GM18505 (cell line): ENCODE measurements around the gene GPR153.
A peak's percentile ranks its signal among the peaks of the same experiment; 100 is the strongest.

Experiments used
- ATAC-seq: cut with Tn5 transposase; IDR thresholded peaks from one replicate; pipeline ENCODE4 v1.9.1; 2021; ENCODE audit not compliant: unreplicated experiment
- POLR2A ChIP-seq: IDR thresholded peaks from 4 replicates; pipeline ENCODE4 v1.6.1; 2011; ENCODE audit warnings: borderline replicate concordance; ENCODE audit not compliant: insufficient read depth, insufficient read length; ENCODE audit errors: extremely low read depth

The GPR153 gene

DNA sequence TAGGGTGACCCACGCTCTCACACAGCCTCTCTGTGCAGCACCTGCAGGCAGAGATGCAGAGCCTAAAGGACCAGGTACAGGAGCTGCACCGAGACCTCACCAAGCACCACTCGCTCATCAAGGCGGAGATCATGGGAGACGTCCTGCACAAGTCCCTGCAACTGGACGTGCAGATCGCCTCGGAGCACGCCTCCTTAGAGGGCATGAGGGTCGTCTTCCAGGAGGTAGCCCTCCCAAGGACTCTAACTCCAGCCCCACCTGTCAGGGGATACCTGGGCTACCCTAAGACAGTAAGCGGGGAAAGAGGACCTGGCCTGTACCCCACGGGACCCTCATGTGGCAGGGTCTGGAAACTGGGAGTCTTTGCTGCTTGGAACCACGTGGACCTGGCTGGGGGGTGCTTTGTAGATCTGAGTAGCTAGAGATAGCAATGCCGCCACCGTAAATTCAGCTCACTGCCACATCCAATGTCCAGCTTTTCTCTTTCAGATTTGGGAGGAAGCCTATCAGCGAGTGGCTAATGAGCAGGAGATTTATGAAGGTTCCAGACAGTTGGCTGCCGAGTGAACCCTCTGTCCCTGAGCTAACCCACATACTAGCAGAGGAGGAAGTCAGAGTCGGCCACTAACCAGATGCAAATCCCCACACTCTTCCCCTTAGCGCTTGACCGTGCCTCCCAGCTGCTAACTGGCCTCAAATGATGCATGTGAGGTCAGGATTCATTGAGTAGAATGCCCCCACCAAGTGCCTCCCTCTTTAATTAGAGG lies 48.5 kb downstream of the GPR153 start:
- TF ChIP-seq POLR2A, result no peak
- no peak for ATAC-seq

DNA sequence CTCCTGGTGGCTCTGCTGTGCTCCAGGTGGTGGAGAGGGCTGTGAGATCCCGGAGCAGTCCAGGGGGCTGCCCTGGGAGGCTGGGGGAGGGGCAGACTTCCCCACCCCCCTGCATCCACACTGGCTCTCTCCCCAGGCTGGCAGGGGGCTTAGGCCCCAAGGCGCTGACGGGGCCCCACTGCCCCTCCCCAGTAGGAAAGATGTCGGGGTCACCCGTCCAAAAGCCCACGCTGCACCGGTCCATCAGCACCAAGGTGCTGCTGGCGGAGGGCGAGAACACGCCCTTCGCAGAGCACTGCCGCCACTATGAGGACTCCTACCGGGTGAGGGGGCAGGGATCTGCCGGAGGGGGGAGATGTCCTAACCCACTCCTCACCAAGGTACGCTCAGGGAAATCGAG lies 49.2 kb downstream of the GPR153 start:
- no peak for ATAC-seq
- no peak for TF ChIP-seq POLR2A

DNA sequence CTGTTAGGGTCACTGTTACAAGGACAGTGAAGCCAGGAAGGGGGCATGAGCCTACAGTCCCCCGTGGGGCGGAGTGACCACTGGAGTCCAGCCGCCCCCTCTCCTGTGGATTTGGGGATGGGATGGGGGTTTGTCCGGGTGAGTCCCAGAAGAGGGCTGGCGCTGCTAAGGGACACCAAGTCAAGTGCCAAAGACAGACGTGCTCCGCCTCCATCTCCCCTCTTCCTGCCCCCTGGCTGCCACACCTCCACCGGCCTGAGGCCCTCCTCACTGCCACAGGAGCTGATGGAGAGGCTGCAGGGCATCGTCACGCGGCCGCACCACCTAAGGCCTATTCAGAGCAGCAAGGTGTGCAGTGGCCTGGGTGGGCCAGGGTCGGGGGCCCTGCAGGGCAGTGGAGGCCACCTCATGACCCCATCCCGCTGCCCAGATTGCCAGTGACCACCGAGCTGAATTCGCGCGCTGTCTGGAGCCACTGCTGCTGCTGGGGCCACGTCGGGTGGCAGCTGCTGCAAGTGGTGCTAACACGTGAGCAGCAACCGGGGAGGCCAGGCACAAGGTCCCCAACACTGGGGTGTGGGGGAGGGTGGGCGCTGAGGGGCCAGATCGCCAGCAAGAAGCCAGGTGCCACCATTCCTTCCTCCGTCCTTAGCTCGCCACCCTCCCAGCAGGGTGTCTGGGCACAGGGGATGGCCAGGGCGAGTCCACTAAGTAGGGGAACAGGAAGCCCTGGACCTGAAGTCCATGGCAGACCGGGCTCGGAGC lies 50.1 kb downstream of the GPR153 start:
- ATAC-seq, result no peak
- TF ChIP-seq POLR2A, result no peak

DNA sequence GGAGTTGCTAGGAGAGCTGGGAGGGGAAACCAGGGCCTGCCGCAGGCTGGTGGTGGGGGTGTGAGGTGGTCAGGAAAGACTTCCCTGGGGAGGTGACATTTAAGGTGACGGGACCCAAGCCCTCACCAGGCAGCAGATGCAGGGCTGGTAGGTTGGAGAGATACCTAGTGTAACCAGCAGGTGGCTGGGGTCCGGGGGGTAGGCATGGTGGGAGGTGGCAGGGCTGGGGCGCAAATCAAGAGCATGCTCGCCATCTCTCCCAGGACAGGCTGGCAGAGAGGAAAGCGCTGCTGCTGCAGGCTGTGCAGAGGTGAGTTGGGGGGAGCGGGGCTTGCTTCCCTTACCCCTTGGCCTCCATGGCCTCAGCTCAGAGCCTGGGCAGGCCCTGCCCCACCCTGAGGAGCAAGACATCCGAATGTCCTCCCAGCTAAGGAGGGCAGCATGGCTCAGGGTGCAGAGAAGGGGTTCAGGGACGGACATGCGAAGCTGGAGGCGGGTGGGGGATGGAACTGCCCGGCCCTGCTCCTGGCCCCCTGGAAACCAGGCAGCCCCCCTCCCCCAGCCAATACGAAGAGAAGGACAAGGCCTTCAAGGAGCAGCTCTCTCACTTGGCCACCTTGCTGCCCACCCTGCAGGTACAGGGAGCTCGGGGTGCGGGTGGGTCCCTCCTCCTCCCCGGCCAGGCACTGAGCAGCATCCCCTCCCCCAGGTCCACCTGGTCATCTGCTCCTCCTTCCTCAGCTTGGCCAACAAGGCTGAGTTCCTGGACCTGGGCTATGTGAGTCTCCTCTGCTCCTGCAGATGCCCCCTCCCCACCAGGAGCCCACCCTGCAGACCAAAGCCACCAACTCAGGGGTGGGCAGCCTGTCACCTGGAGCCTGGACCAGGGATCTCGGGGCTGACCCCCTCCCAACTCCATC lies 51.0 kb downstream of the GPR153 start:
- no peak for ATAC-seq
- TF ChIP-seq POLR2A, result no peak

DNA sequence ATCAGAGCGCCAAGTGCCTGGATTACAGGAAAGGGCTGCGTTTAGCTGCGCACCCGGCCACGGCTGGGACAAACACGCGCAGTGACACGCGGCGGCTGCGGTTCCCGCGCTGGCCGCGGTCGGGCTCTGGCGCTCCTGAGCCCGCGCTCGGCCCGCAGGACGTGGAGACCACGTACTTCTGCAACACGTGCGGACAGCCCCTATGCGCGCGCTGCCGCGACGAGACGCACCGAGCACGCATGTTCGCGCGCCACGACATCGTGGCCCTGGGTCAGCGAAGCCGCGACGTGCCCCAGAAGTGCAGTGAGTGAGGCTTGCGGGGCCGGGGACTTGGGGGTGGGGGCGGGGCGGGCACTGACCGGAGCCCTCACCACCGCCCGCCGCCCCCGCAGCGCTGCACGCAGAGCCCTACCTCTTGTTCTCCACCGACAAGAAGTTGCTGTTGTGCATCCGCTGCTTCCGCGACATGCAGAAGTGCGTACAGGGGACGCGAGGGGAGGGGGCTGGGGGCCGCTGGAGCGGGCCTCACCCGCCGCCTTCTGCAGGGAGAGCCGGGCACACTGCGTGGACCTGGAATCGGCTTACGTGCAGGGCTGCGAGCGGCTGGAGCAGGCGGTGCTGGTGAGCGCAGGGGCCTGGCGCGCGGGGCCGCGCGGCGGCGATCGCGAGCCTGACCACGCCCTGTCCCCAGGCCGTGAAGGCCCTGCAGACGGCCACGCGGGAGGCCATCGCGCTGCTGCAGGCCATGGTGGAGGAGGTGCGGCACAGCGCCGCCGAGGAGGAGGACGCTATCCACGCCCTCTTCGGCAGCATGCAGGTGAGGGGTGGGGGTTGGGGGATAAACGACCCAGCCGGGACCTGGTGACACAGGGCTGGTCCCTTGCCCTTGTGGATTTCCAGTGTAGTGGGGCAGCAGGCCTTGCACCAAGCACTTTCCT lies 51.9 kb downstream of the GPR153 start:
- TF ChIP-seq POLR2A, result no peak
- no peak for ATAC-seq

DNA sequence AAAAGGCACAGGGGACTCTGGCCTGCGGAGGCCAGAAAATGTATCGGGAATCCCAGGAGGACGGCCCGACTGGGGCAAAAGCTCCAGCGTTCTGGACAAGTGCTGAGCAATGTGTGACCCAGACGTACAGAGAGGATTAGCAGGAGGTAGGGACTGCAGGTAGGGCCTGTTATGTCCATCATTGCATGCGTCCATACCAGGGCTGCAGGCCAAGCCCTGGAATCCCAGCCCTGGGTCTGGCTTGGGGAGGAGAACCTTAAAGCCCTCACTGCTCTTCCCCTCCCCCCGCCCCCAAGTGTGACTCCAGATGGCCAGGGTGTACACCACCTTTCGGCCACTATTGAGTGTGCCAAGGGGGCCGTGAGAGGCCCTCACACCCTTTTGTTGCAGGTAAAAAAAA lies 53.0 kb downstream of the GPR153 start:
- no peak for ATAC-seq
- no peak for TF ChIP-seq POLR2A

DNA sequence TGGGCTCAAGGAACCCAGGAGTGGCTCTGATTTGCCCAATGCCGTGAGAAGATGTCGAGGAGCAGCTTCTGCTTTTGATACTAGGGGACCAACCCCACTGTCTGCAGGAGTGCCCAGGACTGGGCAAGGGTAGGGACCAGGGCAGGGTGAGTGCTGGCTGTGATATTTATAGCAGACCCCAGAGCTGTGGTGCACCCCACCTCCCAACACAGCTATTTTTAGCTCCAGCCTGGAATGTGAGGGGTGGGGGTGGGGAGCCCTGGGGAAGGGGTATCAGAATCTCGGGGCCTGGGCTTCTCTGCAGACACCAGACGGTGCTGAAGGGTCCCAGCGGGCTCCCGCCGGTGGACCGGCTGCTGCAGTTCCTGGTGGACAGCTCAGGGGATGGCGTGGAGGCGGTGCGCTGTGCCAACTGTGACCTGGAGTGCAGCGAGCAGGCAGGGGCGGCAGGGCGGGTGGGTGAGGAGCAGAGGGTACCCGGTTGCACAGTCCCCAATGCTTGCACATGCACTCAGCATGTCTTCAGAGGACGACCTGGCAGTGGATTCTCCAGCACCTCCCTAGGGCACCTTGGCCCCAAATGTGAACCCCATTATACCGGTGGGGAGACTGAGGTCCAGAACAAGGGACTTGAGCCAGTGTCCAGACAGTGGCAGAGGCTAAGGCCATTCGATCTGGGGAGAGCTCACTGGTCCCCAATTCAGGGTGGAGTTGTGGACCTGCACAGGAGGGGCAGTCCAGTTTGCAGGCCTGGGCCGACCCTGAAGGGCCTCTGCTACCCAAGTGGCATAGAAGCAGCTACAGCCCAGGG lies 53.6 kb downstream of the GPR153 start:
- no peak for ATAC-seq
- TF ChIP-seq POLR2A, result no peak

DNA sequence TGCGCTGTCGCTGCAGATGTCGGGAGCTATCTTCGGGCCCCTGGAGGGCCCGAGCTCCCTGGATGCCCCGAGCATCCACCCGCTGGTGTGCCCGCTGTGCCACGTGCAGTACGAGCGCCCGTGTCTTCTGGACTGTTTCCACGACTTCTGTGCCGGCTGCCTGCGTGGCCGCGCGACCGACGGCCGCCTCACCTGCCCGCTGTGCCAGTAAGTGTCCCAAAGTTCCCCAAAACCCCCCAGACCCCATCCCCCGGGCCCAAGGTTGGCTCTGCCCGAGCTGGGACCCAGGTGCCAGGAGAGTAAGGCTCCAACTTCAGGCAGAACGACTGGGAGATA lies 54.4 kb downstream of the GPR153 start:
- TF ChIP-seq POLR2A, result no peak
- ATAC-seq, result no peak

DNA sequence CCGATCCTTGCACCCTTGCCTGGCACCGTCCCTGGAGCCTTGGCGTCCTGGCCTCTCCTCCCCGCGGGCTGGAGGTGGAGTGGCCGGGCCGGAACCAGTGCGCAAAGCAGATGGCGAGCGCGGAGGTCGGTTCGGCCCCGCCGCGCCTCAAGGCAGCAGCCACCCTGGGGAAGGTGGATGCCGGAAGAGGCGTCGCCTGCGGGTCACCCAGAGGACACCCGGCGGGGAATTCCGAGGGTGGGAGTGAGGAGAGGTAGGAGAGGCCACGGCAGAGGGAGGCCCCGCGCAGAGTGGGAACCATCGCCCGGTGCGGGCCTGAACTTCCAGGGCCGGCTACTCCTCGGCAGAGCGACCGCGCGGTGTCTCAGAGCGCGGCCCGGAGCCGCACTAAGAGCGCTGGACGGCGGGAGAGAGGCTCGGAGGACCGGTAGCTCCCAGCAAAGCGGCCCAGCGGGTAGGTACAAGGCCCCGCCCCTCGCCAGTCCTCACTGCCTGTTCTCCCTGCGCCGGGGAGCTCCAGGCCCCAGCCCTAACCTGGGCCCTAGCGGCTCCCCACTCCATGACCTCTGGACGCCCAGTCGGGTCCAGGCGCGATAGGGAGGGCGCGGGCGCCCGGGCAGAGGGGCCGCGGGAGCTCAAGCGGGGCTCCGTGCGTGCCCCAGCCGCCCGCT lies 54.9 kb downstream of the GPR153 start, which contains the start of gene RNF207:
TSS of gene RNF207 (plus strand) at position 271 of the 671 bp plus-strand sequence. CDS start 417 bp downstream, outside the sequence.
- peak; percentile 80 for TF ChIP-seq POLR2A
- ATAC-seq, result peak; percentile 65

DNA sequence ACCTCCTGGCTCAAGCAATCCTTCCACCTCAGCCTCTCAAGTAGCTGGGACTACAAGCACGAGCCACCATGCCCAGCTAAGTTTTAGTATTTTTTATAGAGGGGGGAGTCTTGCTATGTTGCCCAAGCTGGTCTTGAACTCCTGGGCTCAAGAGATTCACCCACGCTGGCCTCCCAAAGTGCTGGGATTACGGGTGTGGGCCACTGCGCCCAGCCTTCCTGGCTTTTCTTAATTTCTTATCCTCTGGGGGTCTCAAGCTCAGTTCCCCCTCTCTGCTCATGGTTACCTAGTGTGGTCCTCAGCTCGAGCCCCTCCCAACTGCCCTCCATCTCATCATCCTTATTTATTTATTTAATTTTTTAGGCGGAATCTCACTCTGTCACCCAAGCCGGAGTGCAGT lies 58.6 kb downstream of the GPR153 start:
- no peak for TF ChIP-seq POLR2A
- no peak for ATAC-seq

DNA sequence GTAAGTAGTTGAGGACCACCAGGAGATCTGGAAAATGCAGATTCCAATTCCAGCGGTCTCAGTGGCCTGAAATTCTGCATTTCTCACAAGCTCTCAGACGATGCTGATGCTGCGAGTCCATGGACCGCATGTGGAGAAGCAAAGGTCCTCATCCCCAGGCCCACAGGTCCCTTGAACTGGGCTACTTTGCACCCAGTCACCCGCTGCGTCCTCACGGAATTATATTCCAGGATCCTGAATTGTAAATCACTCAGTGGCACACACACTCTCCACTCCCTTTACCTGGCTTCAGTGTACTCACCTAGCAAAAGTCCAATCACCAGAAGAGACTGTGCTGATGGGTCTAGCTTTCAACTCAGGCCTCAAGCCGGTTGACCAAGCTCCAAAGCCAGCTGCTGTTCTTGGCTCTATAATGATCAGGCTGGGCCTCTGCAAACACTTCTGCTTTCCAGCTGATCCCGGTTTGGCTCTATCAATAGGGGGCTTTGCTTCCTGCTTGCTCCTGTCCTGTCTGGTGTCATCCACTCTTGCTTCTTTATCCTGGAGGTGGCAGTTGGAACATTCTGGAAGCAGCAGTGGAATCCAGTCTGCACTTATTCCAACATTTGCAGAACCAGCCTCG lies 60.6 kb downstream of the GPR153 start:
- TF ChIP-seq POLR2A, result no peak
- ATAC-seq, result no peak
